NCI-H510A treated with DMSO at 0.1 percent for 48 hours (cell line): Measurements from ENCODE around the gene POLR1D.

Source experiments
- DNase-seq: peaks from one replicate; lab custom pipeline; 2025; lab: John Stamatoyannopoulos, UW

The POLR1D gene

GRCh38 chr13:27639186-27639585 lies 17.5 kb downstream of the POLR1D start:
- DNase-seq: no peak

- DNase-seq: no peak
These were observed 20.2 kb downstream of the POLR1D start for GRCh38 chr13:27641711-27642502.

GRCh38 chr13:27643334-27644132 lies 21.8 kb downstream of the POLR1D start:
- no peak for DNase-seq

- no peak for DNase-seq
These were observed 22.6 kb downstream of the POLR1D start for GRCh38 chr13:27644302-27644701.

GRCh38 chr13:27650312-27650711 lies 28.6 kb downstream of the POLR1D start:
- no peak for DNase-seq

- no peak for DNase-seq
These were observed 32.4 kb downstream of the POLR1D start for GRCh38 chr13:27654059-27654458.

- no peak for DNase-seq
These were observed 33.1 kb downstream of the POLR1D start for GRCh38 chr13:27654816-27655215.

- DNase-seq: no peak
These were observed 36.0 kb downstream of the POLR1D start for GRCh38 chr13:27657724-27658123.

GRCh38 chr13:27658546-27658945 lies 36.9 kb downstream of the POLR1D start:
- DNase-seq: no peak

- no peak for DNase-seq
These were observed 37.6 kb downstream of the POLR1D start for GRCh38 chr13:27659145-27659865.

- DNase-seq: no peak
These were observed 38.8 kb downstream of the POLR1D start for GRCh38 chr13:27660511-27660910.

- no peak for DNase-seq
These were observed 39.3 kb downstream of the POLR1D start for GRCh38 chr13:27661017-27661416.

- no peak for DNase-seq
These were observed 41.2 kb downstream of the POLR1D start for GRCh38 chr13:27662738-27663470.

- no peak for DNase-seq
These were observed 42.3 kb downstream of the POLR1D start for GRCh38 chr13:27663947-27664346.

- DNase-seq: no peak
These were observed 43.6 kb downstream of the POLR1D start for GRCh38 chr13:27665333-27665732.

GRCh38 chr13:27665761-27666160 lies 44.1 kb downstream of the POLR1D start:
- no peak for DNase-seq

- no peak for DNase-seq
These were observed 45.3 kb downstream of the POLR1D start for GRCh38 chr13:27666951-27667350.

GRCh38 chr13:27667946-27668345 lies 46.3 kb downstream of the POLR1D start:
- DNase-seq: no peak

GRCh38 chr13:27670861-27671260 lies 49.2 kb downstream of the POLR1D start:
- no peak for DNase-seq

GRCh38 chr13:27672025-27672424 lies 50.3 kb downstream of the POLR1D start:
- DNase-seq: no peak
